NCI-H345 (cell line): Measurements from ENCODE around the gene ABCG4.
A peak's percentile ranks its signal among the peaks of the same experiment; 100 is the strongest.
"Not testable (repeated sequence)": the region's sequence is repeated elsewhere in the genome, so short reads cannot be mapped to it uniquely, and the experiment has no call there.

Experiments
- DNase-seq: peaks from one replicate; lab custom pipeline; 2025; lab: John Stamatoyannopoulos, UW

Gene ABCG4

DNA sequence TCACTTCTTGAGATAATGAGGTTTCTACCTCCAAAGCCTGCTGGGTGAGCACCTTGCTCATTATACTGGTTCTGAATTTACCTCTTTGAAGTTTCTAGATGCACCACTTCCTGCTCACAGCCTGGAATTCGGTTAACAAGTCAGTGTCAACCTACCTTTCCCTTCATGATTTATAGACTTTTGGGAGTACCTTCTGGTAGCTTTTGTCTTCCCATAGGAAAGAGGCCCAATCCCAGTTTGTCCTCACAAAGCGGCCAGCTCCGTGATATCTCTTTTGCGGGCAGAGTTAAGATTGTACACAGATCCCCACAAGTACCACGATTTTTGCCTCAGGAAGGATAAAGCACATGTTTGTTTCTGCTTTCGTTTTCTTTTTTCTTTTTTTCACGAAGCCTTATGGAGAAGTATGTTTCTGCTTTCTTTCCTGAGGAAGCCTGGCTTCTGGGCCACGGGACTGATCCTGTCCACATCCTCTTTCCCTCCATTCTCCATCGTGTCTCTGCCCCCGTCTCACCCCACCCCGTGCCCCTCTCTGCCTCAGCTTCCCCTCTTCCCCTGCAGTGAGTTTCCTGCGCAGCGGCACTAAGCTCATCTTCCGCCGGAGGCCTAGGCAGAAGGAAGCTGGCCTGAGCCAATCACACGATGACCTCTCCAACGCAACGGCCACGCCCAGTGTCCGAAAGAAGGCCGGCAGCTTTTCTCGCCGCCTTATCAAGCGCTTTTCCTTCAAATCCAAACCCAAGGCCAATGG lies 33.2 kb upstream of the ABCG4 start:
- no peak for DNase-seq

- no peak for DNase-seq
These were observed 32.6 kb upstream of the ABCG4 start for GRCh38 chr11:119116235-119116594.

GRCh38 chr11:119116601-119117000 lies 32.3 kb upstream of the ABCG4 start:
- DNase-seq, result no peak

- DNase-seq, result no peak
These were observed 31.7 kb upstream of the ABCG4 start for GRCh38 chr11:119117004-119117706.

DNA sequence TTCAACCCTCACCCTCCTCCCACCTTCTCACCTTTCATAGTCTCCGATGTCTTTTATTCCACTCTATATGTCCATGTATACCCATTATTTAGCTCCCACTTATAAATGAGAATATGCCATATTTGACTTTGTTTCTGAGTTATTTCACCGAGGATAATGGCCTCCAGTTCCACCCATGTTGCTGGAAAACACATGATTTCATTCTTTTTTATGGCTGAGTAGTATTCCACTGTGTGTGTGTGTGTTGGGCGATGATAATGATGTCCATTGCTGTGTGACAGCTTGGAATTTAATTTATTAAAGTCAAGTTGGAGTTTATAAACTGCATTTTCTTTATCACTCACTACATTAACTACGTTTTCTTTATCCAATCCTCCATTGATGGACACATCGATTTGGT lies 30.6 kb upstream of the ABCG4 start:
- no peak for DNase-seq

DNA sequence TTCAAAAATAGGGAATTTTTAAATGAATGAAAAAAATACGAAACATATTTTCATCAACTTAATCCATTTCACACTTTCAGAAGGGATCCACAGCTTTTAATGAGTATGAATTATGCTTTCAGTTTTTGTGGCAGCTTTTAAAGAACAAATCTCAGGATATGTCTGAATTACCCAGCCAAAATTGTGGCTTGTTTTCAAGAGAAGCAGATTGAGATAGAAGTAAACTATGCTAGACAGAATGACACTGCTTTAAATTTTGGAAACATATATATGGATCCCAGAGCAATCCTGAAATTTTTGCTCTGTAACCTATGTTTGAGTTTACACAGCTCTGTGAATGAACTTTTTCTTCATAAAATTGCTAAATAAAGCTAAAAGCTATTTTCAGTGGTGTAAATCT lies 29.9 kb upstream of the ABCG4 start:
- DNase-seq, result no peak

DNA sequence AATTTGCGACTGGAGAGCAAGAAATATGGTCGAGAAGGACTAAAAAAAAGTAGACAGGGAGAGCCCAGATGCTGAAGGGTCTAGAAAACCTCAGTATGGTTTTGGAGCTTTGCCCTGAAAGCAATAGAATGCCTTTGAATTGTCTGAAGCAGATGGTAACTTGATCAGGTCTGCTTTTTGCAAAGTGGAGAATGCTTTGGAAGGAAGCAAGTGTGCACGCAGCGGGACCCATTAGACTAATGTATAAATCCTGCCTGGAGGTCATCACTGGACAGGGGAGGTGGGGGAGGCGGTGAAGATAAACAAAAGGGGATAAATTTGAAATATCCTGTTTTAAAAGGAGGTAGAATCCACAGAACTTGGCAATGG lies 28.2 kb upstream of the ABCG4 start:
- no peak for DNase-seq

DNA sequence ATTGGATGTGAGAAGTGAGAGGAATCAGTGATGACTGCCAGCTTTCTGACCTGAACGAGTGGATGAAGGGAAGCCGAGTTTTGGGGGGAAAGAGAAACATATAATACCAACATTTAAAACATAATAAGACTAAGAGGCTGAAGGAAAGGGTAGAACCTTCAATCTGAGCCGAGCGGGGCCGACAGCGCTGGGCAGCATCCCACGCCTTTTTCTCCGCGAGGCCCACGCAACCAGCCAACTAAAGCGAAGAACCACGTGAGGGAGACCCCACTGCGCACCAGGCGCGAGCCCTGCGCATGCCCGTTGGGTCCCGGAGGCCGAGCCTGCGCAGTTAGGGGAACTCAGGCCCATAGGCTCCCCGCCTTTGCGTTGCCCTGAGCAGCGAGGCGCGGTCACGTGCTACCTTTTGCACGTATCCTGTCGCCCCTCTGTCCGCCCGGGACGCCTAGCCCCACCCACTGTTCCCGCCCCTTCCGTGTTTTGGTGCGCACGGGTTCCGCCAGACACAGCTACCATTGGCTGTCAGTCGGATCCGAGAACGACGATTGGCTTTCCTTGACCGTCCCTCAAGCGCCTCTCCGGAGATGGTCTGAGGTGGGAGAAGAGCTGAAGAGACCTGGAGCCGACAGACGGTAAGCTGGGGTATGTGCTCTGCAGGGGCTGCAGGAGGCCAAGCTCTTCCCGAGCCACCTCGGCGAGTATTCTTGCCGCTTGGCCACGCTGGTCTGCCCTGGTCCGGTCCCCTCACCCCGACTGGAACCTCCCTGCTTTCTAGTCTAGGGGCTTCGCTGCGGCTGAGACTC lies 27.6 kb upstream of the ABCG4 start, which contains the start of gene HINFP:
TSS of gene HINFP (plus strand) at position 573 of the 803 bp plus-strand sequence. CDS start 5,365 bp downstream, outside the sequence.
- DNase-seq, result peak; percentile 99

GRCh38 chr11:119121811-119122124 lies 27.1 kb upstream of the ABCG4 start:
- no peak for DNase-seq

DNA sequence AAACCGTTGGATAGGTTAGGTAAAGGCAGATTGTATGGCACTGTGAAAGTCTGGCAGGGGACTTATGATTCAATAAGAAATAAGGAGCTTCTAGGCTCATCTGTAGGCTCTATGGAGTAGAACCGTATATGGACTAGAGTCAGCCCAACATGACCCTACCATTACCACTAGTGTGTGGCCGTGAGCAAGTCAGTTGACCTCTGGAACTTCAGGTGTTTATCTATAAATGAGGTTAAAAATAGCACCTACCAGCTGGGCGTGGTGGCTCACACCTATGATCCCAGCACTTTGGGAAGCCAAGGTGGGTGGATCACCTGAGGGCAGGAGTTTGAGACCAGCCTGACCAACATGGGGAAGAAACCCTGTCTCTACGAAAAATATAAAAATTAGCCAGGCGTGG lies 23.0 kb upstream of the ABCG4 start:
- DNase-seq, result no peak

DNA sequence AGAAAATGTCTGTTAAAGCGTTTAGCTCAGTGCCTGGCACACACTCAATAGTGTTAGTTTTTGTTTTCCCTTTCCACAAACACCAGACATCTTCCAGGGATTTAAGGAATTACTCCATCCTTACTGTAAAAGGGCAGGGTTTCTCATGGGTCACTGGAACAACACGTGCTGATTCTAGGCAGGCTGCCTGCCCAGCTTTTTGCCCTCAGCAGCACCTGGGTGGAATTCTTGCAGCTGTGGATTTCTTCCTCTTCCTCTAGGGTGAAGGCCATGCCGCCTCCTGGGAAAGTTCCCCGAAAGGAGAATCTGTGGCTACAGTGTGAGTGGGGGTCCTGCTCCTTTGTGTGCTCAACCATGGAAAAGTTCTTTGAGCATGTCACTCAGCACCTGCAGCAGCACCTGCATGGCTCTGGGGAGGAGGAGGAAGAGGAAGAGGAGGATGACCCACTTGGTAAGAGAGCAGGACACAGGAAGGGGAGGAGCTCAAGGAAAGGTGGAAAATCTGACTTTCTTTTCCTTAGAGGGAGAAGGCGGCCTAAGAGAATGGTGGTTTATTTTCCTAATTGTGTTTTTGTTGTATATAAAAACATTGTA lies 22.1 kb upstream of the ABCG4 start:
- DNase-seq, result no peak

DNA sequence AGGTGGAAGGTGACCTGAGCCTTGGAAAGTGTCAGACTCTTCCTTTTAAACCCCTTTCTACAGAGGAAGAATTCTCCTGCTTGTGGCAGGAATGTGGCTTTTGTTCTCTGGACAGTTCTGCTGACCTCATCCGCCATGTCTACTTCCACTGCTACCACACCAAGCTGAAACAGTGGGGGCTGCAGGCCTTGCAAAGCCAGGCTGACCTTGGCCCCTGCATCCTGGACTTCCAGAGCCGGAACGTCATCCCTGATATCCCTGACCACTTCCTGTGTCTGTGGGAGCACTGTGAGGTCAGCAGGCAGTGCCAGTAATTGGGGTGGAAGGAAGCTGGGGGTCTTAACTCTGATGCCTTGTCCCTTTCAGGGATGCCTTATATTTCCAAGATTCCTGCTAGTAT lies 18.2 kb upstream of the ABCG4 start:
- DNase-seq, result no peak

DNA sequence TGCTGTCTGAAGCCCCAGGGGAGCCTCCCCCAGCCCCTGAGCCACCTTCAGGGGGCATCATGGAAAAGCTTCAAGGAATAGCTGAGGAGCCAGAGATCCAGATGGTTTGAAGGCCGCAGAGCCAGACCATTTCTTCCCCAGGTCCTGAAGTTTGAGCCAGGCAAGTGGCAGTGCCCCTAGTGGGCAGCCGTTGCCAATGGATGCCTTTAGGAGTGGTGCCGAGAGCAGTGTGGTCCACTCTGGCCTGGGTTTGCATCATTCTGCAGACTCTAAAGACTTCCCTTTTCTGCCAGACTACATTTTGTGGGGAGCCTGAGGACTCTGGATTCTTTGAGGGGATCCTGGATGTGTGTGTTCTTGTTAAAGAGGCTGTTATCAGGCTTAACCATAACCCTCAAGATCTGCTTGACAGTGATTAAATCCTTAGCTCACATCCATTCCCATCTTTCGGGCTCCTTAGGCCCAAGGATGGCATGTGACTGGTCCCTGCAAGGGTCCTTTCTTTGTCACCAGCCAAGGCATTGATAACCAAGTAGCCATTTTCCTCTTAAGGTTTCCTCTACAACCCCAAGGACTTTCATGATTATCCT lies 14.4 kb upstream of the ABCG4 start:
- no peak for DNase-seq

GRCh38 chr11:119139276-119139675 lies 9.6 kb upstream of the ABCG4 start:
- not testable (repeated sequence) for DNase-seq

DNA sequence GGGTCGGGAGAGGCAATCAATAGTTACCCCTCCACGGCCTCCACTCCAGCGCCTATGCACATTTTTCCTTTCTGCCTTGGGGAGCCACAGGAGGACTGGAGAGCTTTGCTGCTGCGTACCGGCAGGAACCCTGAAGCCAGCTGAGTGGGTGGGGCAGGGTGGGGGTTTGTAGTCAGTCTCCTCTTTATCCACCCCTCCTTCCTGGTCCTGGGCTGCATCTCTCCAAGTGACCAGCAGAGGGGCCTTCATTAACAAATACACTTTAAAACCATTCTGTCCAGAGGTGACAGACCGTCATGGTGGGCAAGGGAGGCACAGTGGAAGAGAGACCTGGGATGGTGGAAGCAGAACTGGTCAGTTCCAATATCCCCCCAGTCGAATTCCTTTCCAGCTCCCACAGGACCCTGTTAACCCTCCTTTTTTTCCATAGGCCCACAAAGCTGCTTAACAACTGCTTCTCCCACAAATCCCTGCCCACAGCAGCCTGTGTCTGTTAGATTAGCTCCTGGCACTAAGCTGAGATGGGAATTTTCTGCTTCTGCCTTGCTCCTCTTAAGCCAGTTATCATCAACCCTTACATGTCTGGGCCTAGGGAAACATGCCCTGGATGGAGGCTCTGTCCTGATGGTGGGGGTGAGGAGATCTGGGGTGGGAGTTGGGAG lies 3.9 kb upstream of the ABCG4 start:
- DNase-seq, result peak; percentile 43

- DNase-seq, result no peak
These were observed 3.3 kb upstream of the ABCG4 start for GRCh38 chr11:119145551-119145950.

DNA sequence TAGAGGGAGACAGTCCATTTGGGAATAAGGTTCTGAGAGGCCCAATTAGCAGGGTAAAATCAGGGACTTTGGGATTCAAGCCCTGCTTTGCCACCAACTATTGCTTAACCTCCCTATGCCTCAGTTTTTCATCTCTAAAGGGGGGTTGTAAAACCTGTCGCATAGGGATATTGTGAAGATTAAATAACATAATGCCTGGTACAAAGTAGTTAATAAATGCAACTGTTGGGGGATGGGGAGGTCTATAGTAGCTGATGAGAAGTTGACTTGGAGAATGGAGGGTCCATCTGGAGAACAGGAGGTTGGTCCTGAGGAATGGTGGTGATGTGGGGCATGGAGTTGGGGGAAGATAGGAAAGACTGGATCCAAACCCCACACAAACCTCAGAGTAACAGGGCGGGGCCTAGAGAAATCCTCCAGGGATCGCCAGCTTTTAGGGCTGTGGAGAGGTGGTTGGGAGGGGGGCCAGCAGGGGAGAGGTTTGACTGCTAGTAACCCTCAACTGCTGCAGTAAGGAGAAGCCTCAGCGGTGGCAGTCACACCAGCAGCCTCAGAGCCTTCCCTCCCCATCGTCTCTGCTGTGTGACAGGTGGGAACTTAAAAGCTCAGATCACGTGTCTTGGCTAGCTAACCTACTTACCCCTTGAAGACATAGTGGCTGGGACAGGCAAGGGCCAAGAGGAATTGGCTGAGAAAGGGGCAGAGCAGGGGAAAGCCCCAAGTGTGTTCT lies 1.1 kb upstream of the ABCG4 start:
- no peak for DNase-seq

GRCh38 chr11:119148720-119149017 lies 183 bp upstream of the ABCG4 start:
- DNase-seq, result no peak

DNA sequence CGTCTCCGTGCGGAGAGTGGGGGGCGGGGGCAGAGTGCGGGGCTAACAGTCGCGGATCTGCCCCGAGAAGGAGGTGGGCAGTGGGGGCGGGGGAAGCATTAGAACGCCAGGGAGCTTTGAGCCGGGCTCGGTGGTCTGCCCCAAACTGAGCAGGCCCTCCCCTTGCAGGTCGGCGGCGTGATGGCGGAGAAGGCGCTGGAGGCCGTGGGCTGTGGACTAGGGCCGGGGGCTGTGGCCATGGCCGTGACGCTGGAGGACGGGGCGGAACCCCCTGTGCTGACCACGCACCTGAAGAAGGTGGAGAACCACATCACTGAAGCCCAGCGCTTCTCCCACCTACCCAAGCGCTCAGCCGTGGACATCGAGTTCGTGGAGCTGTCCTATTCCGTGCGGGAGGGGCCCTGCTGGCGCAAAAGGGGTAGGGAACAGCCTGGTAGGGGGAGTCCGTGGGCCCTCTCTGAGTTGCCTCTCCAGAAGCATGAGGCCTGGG lies 979 bp downstream of the ABCG4 start:
- DNase-seq, result no peak

DNA sequence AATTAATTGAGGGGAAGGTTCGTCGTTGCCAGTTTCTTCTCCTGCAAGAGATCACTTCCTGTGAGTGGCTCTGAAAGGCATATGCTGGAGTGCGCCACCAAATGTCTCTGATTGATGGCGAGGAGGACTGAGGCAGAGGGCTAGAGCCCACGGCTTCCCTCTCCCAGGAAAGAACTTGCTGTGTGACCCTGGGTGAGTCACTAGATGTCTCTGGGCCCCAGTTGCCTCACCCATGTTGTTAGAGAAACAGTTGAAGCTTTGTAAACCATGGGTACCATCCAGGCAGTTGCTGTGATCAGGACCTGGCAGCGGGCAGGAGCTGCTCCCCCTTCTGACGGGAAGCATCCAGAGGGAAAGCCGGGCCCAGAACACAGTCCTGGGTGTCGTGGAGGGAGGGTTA lies 3.2 kb downstream of the ABCG4 start:
- DNase-seq, result no peak

DNA sequence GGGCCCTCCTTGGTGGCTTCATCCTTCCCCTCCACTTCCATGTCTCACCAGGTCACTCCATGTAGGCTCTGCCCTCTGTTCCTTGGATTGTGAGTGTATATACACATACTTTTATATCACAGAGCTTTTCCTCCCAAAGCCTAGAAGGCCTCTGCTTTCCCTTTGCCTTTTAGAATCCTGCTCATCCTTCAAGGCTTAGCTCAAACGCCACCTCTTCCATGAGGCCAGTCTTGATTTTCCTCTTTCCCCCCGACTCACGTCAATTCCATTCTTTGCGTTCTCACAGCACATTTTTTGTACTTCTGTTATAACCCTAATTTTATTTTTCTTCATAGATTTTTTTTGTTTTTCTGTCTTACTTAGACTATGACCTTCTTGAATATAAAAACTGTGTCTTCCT lies 3.8 kb downstream of the ABCG4 start:
- no peak for DNase-seq
